ENCODE data around the gene SPDEF.

Gene SPDEF

DNA sequence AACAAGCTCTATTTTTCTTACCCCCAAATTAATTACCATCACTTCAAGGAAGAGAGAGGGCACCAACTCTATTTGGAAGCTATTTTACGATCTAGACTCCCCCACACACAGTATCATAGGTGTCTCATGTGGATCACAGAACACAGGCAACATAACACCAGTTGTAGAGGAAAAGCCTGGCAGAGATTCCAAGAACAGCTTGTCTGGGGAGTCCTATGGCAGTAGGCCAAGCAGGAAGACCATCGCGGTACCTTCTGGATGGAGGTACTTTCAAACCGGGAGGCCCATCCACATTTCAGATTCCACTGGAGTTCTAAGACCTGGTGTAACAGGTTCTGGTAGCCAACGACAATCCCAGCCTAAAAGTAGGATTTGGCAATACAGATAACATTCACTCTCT lies 37.6 kb upstream of the SPDEF start:
- no peak overlapping the region for H3K27ac ChIP-seq

GRCh38 chr6:34592208-34592952 lies 36.3 kb upstream of the SPDEF start:
- H3K4me1 ChIP-seq, result peaks cover 0 to 27% (median 10%) of the 10 kb centered on the region in 4 donors
- peaks cover 0 to 24% (median 21%) of the 10 kb centered on the region in 3 donors for H3K36me3 ChIP-seq
- no peaks in the 10 kb centered on the region for H3K27me3 ChIP-seq
- no peak overlapping the region for H3K27ac ChIP-seq
- DNase-seq, result no peak
- no peak for TF ChIP-seq CTCF (IDR thresholded peaks at IDR 0.05)
- no peak overlapping the region for H3K4me3 ChIP-seq
- no peaks in the 10 kb centered on the region for H3K9me3 ChIP-seq
- intact Hi-C loops (cut with DNase I; ENCODE audit: low total_unique reads), result loop anchor here (10.0 kb wide), 1 partner anchor 158 kb away; no protein-coding TSS in a partner anchor

More for the DNA sequence above, 37.6 kb upstream of the SPDEF start:
- intact Hi-C loops (cut with DNase I; ENCODE audit: low total_unique reads), result loop anchor here (10.0 kb wide), 1 partner anchor 159 kb away; no protein-coding TSS in a partner anchor
- Histone ChIP-seq H3K27me3 (no peaks in the 10 kb centered on the region), H3K4me1 (peaks cover 4 to 40% (median 23%) of the 10 kb centered on the region in 4 donors), H3K4me3 (no peak overlapping the region), H3K36me3 (peaks cover 0 to 11% (median 10%) of the 10 kb centered on the region in 3 donors), H3K9me3 (no peaks in the 10 kb centered on the region)
- no peak for DNase-seq
- TF ChIP-seq CTCF (IDR thresholded peaks at IDR 0.05), result no peak

DNA sequence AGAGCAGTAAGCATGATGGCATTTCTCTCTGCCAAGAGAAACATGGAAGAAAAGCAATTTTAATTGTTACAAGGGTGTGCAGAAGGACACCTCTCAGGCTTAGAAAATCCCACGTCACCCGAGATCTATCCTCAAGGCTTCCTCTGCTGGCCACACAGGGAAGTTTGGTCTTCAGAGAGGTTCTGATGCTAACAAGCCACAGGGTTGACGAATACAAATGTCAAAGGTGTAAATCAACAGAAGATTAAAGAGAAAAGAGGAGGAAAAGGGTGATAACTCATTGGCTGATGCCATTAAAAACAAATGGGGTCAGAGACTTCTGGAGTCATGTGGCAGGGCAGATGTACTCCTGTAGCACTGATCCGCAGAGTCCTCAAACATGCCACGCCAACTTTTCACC lies 33.6 kb upstream of the SPDEF start:
- Histone ChIP-seq H3K4me1 (peaks cover 0 to 23% (median 1%) of the 10 kb centered on the region in 4 donors), H3K9me3 (no peaks in the 10 kb centered on the region), H3K4me3 (no peak overlapping the region), H3K27me3 (no peaks in the 10 kb centered on the region), H3K36me3 (peaks cover 0 to 33% (median 21%) of the 10 kb centered on the region in 3 donors), H3K27ac (no peak overlapping the region)
- intact Hi-C loops (cut with DNase I; ENCODE audit: low total_unique reads), result loop anchor here (10.0 kb wide), 1 partner anchor 155 kb away; no protein-coding TSS in a partner anchor
- no peak for DNase-seq
- TF ChIP-seq CTCF (IDR thresholded peaks at IDR 0.05), result no peak

- DNase-seq, result no peak
- H3K9me3 ChIP-seq, result no peaks in the 10 kb centered on the region
- H3K27me3 ChIP-seq, result no peaks in the 10 kb centered on the region
- H3K4me3 ChIP-seq, result no peak overlapping the region
- TF ChIP-seq CTCF (IDR thresholded peaks at IDR 0.05), result no peak
- peaks cover 0 to 33% (median 21%) of the 10 kb centered on the region in 3 donors for H3K36me3 ChIP-seq
- H3K4me1 ChIP-seq, result peaks cover 0 to 21% (median 0%) of the 10 kb centered on the region in 4 donors
- intact Hi-C loops (cut with DNase I; ENCODE audit: low total_unique reads), result no loop called here
- no peak overlapping the region for H3K27ac ChIP-seq
These were observed 33.0 kb upstream of the SPDEF start for GRCh38 chr6:34589140-34589539.

DNA sequence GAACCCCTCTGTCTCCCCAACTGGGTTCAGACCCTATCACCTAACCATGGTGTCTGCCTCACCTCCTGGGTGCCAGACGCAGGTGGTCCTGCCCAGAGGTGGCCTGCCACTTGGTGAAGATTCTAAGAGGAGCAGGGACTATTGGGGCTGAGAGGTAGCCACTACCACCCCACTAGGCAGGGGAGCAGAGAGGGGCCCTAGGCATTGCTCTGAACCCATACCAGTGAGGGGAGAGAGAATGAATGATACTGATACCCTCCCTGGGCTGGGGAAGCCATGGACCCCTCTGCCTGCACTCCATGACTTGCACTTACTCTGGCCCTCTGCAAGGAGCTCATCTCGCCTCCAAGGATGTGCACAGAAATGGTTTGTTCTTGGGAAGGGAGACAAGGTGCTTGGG lies 31.7 kb upstream of the SPDEF start:
- intact Hi-C loops (cut with DNase I; ENCODE audit: low total_unique reads), result no loop called here
- Histone ChIP-seq H3K27me3 (no peaks in the 10 kb centered on the region), H3K9me3 (no peaks in the 10 kb centered on the region), H3K4me1 (peaks cover 0 to 14% (median 0%) of the 10 kb centered on the region in 4 donors), H3K36me3 (peaks cover 0 to 33% (median 21%) of the 10 kb centered on the region in 3 donors), H3K4me3 (no peak overlapping the region), H3K27ac (no peak overlapping the region)
- DNase-seq, result no peak
- TF ChIP-seq CTCF (IDR thresholded peaks at IDR 0.05), result no peak

Measured in tibial artery (tissue), 4 donors.